GM10248 (cell line): ENCODE data around the gene CARS2.

Source experiments
- CTCF ChIA-PET: fragments of 300-600 bp; sonication (Branson Sonifier 250); formaldehyde crosslinking; extraction: SDS; loops from one replicate; lab custom pipeline; 2021; ENCODE audit warnings: antibody characterized with exemption; lab: Yijun Ruan, JAX
- POLR2A ChIA-PET: fragments of 350-650 bp; sonication (Branson Sonifier 250); formaldehyde crosslinking; extraction: SDS; loops from one replicate; lab custom pipeline; 2020; ENCODE audit warnings: antibody characterized with exemption; lab: Yijun Ruan, JAX
- DNase-seq: peaks from one replicate; pipeline ENCODE4 v3.0.0; 2012; ENCODE audit errors: extremely low spot score
- CTCF ChIP-seq: IDR thresholded peaks from 2 replicates; pipeline ENCODE4 v1.5.1; 2012; ENCODE audit warnings: mild to moderate bottlenecking, low read depth; ENCODE audit errors: extremely low read depth, missing control alignments, control extremely low read depth

The CARS2 gene

GRCh38 chr13:110597041-110597689 is 108.8 kb downstream of the CARS2 start:
- ChIA-PET POLR2A (no interaction called here), CTCF (interaction anchor here (0.8 to 2.8 kb wide), 7 partner anchors 16 to 376 kb away, joined by 3 to 14 read pairs (median 4); no protein-coding TSS in a partner anchor)

GRCh38 chr13:110593430-110594130 is 112.3 kb downstream of the CARS2 start:
- TF ChIP-seq CTCF = peak; percentile 75
- ChIA-PET POLR2A (interaction anchor here (0.9 kb wide), 1 partner anchor 119 kb away, joined by 3 read pairs; no protein-coding TSS in a partner anchor), CTCF (interaction anchor here (0.6 to 3.3 kb wide), 37 partner anchors 9 to 474 kb away, joined by 3 to 14 read pairs (median 3); no protein-coding TSS in a partner anchor)
- peak; percentile 80 for DNase-seq

More at GRCh38 chr13:110597041-110597689, 108.8 kb downstream of the CARS2 start:
- DNase-seq = no peak
- TF ChIP-seq CTCF = no peak

- CTCF ChIA-PET = interaction anchor here (1.1 to 3.3 kb wide), 5 partner anchors 9 to 228 kb away, joined by 3 to 14 read pairs (median 6); no protein-coding TSS in a partner anchor
Observed at GRCh38 chr13:110592665-110593064, 113.3 kb downstream of the CARS2 start.

More at GRCh38 chr13:110592665-110593064, 113.3 kb downstream of the CARS2 start:
- POLR2A ChIA-PET = no interaction called here
- no peak for TF ChIP-seq CTCF
- DNase-seq = no peak
